Measurements from ENCODE around the gene WDR35. TPM values are rescaled to one million over a fixed set of nuclear protein-coding genes. Genes with fewer than 3 reads are reported as not detected.

The WDR35 gene
- total RNA-seq, 2 donors from 2014 or later = 4.7 to 6.4 TPM

DNA sequence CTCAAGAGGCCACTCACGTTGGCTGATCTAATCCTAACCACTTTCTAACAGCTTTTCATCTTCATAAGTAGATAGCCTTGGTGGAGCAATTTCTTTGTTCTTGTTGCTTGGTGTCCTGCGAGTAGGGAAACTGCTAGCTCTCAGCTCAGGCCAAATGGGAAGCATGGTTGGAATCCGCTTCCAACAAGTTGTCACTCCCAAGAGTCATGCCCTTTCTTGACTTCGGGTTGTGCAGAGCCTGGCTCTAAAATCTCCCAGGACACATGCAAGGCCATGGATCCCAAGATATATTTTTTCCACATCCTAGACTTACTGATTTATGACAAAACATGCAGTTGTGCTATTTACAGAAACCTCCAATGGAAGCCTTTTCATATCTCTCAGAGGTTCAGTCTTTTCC is 29.8 kb upstream of the WDR35 start:
- H3K4me1 Mint-ChIP-seq (ENCODE audit: low read depth) = no peaks in the 10 kb centered on the region
- peaks cover under 1% of the 10 kb centered on the region for H3K27me3 Mint-ChIP-seq (ENCODE audit: low read depth)
- H3K27ac Mint-ChIP-seq = no peak overlapping the region
- peaks cover 11 to 14% of the 10 kb centered on the region in 2 donors for H3K9me3 Mint-ChIP-seq
- H3K36me3 Mint-ChIP-seq (ENCODE audit: insufficient read depth in 2 of 2) = peaks cover 6 to 18% of the 10 kb centered on the region in 2 donors
- no peak for ATAC-seq (replicated peaks in 1 of 2)
- no peak overlapping the region for H3K4me3 Mint-ChIP-seq
- no peak for DNase-seq

DNA sequence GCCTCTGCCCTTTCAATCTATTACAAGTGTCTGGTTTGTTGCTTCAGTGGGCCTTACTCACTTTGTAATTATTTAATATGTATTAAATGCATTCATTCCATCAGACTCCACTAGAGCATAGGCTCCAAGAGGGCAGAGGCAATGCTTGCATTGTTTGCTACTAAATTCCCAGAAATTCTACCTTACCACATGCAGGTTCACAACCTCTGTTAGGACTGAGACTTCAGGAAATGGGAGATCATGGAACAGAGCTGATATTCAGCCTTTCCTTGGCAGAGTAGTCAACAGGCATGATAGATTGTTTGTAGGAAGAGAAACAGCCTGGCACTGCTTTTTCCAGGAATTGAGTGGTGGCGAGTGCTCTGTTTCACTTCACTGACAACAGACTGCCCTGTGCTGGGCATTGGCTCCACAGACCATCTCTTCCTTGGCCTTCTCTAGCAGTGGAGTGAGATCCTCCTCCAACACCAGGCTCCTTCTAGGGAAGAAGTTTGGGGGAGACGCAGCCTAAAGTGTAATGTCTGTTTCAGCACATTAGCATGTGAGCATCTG is 28.8 kb upstream of the WDR35 start:
- ATAC-seq (replicated peaks in 1 of 2) (no peak), DNase-seq (no peak)
- no peak overlapping the region for H3K4me3 Mint-ChIP-seq
- peaks cover 6 to 20% of the 10 kb centered on the region in 2 donors for H3K36me3 Mint-ChIP-seq (ENCODE audit: insufficient read depth in 2 of 2)
- no peaks in the 10 kb centered on the region for H3K4me1 Mint-ChIP-seq (ENCODE audit: low read depth)
- H3K27me3 Mint-ChIP-seq (ENCODE audit: low read depth) = peaks cover 11% of the 10 kb centered on the region
- H3K9me3 Mint-ChIP-seq = peaks cover 11 to 14% of the 10 kb centered on the region in 2 donors
- H3K27ac Mint-ChIP-seq = no peak overlapping the region

DNA sequence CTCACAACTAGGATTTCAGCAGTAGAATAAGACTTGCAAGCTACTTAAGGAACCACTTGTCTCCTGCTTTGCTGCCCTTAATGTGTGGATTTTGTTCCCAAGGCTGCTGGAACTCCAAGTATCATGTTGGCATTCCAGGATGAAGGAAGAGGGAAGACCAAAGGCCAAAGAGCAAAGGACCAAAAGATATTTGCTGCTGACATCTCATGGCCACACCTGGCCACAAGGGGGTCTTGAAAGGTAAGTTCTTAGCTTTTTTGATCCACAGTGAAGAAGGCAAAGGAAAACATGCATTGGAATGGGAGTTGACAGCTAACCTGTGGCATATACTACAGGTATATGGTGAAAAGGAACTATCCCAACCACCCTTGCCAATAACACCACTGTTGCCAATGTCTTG is 26.4 kb upstream of the WDR35 start:
- no peak for DNase-seq
- Mint-ChIP-seq H3K4me1 (ENCODE audit: low read depth) (peaks cover 12% of the 10 kb centered on the region), H3K27me3 (ENCODE audit: low read depth) (peaks cover 27% of the 10 kb centered on the region), H3K27ac (no peak overlapping the region), H3K4me3 (no peak overlapping the region), H3K36me3 (ENCODE audit: insufficient read depth in 2 of 2) (peaks cover 0 to 16% of the 10 kb centered on the region in 2 donors), H3K9me3 (peaks cover 3 to 8% of the 10 kb centered on the region in 2 donors)
- no peak for ATAC-seq (replicated peaks in 1 of 2)

DNA sequence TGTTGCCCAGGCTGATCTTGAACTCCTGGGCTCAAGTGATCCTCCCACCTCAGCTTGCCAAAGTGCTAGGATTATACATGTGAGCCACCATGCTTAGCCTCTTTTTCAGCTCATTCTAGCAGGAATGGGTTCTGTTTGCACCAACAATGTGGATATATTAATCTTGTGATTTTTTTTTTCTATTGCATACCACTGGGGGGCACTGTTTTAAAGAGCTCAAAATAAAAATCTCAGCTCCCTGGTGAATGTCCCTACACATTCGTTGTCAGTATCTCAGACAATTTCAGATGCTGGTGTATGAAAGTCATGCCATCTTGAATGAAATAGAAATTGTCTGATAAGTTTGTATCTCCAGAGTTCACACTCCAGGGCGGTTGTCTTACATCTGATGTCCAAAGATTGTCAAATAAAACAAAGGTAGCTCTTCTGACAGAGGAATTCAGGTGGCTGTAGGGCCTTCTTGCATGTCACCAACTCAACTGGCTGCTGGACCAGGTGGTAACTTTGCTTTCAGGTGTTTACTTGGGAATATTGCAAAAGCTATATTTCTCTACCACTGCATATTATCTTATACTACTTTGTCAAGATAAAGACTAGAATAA is 25.7 kb upstream of the WDR35 start:
- Mint-ChIP-seq H3K36me3 (ENCODE audit: insufficient read depth in 2 of 2) (peaks cover 0 to 10% of the 10 kb centered on the region in 2 donors), H3K27ac (no peak overlapping the region), H3K27me3 (ENCODE audit: low read depth) (peaks cover 35% of the 10 kb centered on the region), H3K9me3 (peaks cover 2 to 4% of the 10 kb centered on the region in 2 donors), H3K4me1 (ENCODE audit: low read depth) (peaks cover 12% of the 10 kb centered on the region), H3K4me3 (no peak overlapping the region)
- peak in 1 of 2 donors; percentile 12 for DNase-seq
- no peak for ATAC-seq (replicated peaks in 1 of 2)

DNA sequence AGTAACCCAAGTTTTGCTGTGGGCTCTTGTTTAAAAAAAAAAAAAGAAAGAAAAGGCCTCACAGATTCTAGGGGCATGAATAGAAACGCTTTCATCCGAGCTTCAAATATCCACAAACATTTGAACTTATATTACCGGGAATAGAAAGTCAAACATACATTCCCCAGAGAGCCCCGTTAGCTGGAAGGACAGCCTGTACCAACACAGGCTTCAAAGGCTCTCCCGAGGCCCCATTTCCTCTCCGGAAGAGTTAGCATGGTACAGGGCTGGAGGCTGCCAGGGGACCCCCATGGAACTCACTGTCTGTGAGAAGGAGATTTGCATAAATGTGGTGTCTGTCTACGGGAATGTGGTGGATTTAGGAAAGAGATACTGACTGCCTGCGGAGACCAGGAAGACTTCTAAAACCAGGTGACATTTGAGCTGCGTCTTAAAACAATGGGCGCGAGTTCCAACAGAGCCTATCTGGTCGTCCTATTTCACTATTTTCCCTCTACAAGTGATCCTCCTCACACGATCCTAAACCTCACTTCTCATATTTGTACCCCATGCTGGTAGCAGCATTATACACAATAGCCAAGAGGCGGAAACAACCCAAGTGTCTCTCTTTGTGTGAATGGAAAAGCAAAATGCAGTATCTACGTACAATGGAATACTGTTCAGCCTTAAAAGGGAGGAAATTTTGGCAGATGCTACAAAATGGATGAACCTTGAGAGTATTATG is 23.4 kb upstream of the WDR35 start:
- Mint-ChIP-seq H3K4me3 (peak overlapping the region; percentile 77 to 78), H3K36me3 (ENCODE audit: insufficient read depth in 2 of 2) (peaks cover 0 to 4% of the 10 kb centered on the region in 2 donors), H3K4me1 (ENCODE audit: low read depth) (peaks cover 12% of the 10 kb centered on the region), H3K9me3 (no peaks in the 10 kb centered on the region), H3K27ac (no peak overlapping the region), H3K27me3 (ENCODE audit: low read depth) (peaks cover 35% of the 10 kb centered on the region)
- no peak for DNase-seq
- ATAC-seq (replicated peaks in 1 of 2) = no peak

DNA sequence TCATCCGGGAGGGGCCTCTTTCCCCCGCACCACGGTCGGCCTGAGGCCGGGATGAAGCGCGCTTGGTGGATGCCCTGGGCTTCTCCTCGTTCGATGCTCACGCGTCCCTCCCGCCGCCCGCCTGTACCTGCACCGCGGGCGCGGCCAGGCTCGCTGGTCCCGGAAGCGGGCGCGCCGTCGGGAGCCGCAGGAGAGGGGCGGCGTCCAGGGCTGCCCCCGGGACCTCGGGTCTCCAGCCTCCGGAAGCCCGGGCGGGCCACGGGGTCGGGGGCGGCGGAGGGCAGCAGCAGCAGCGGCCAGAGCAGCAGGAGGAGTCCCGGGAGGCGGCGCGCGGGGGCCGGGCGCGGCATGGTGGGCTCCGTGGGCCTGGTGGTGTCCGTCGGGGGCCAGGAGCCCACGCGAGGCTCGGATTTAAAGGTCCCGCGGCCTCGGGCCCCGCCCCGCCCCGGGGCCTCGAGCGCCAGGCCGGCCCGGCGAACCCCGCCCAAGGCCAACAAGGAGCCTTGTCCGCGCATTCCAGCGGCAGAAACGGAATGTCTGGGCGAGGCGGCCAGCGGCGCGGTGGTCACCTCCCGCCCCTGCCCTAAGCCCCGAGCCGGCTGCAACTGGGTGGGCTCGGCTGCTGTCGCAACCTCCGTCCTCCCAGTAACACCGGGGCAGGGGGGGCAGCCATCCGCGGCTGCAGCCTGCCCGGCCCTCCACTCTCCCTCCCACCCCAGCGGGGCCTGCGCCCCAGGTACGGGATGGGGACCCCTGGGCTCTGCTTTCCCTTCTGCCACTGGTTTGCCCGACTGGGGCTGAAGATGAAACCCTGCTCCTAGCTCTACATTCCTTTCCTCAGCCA is 22.6 kb upstream of the WDR35 start, which contains the start of gene MATN3:
Gene MATN3 (minus strand): TSS at position 387 of the 844 bp plus-strand sequence. CDS start 37 bp downstream, at position 350.
- DNase-seq (peak; percentile 33 to 36), ATAC-seq (replicated peaks in 1 of 2) (peak; percentile 75 to 83)
- Mint-ChIP-seq H3K4me1 (ENCODE audit: low read depth) (peaks cover 12% of the 10 kb centered on the region), H3K4me3 (peak within 1 kb of the TSS; percentile 77 to 78), H3K27ac (no peak within 1 kb of the TSS), H3K9me3 (no peaks in the 10 kb centered on the region), H3K27me3 (ENCODE audit: low read depth) (peaks cover 35% of the 10 kb centered on the region), H3K36me3 (ENCODE audit: insufficient read depth in 2 of 2) (peaks cover 0 to 4% of the 10 kb centered on the region in 2 donors)

DNA sequence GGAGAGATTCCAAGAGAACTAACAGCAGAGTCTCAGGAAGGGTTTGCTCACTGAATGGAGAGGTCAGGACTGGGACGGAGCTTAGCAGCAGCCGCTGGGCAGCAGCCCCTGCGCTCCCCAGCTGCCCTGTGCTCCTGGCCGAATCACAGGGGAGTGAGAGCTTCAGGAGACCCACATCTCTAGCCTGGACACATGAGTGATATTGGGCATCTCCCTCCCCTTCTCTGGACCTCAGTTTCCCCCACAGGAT is 22.1 kb upstream of the WDR35 start:
- H3K36me3 Mint-ChIP-seq (ENCODE audit: insufficient read depth in 2 of 2) = peaks cover 0 to 4% of the 10 kb centered on the region in 2 donors
- H3K9me3 Mint-ChIP-seq = no peaks in the 10 kb centered on the region
- ATAC-seq (replicated peaks in 1 of 2) = peak in 1 of 2 donors; percentile 10
- H3K4me3 Mint-ChIP-seq = peak overlapping the region; percentile 66 to 77
- peaks cover 12% of the 10 kb centered on the region for H3K4me1 Mint-ChIP-seq (ENCODE audit: low read depth)
- DNase-seq = no peak
- H3K27ac Mint-ChIP-seq = no peak overlapping the region
- peaks cover 35% of the 10 kb centered on the region for H3K27me3 Mint-ChIP-seq (ENCODE audit: low read depth)

DNA sequence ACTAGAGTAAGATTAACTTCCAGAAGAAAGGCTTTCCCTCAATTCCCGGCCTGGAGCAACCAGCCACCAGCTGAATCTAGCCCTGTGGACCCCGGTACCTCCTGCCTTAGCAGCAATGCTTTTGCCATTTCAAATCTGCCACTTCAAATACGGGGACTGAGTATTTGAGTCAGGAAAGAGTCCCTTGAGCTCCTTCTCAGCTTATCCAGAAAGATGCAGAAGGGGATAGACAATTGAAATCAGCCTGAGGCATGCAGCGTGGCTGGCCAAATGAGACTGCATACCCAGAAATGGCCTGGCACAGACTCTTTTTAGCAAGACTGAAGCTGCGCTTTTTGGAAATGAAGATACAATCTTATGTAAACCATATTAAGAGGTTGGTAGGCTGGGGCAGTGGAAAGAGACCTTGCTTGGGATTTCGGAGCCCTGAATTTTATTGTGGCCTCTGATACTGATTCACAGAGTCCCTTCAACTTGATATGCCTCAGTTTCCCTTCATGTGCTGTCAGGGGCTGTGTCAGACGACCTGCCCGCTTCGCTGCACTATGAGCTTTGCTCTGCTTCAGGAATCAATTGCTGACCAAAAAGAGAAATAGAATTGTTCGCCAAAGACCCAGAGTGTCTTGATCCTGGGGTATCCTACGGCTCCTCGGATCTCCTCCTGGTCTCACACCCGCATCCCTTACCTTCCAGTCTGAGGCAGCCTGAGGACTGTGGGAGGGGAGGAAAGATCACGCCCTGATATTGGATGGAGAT is 21.5 kb upstream of the WDR35 start:
- peaks cover 12% of the 10 kb centered on the region for H3K4me1 Mint-ChIP-seq (ENCODE audit: low read depth)
- H3K9me3 Mint-ChIP-seq = no peaks in the 10 kb centered on the region
- no peak for ATAC-seq (replicated peaks in 1 of 2)
- peaks cover 35% of the 10 kb centered on the region for H3K27me3 Mint-ChIP-seq (ENCODE audit: low read depth)
- DNase-seq = no peak
- no peak overlapping the region for H3K27ac Mint-ChIP-seq
- H3K36me3 Mint-ChIP-seq (ENCODE audit: insufficient read depth in 2 of 2) = peaks cover 0 to 4% of the 10 kb centered on the region in 2 donors
- H3K4me3 Mint-ChIP-seq = peak overlapping the region; percentile 66 to 77

DNA sequence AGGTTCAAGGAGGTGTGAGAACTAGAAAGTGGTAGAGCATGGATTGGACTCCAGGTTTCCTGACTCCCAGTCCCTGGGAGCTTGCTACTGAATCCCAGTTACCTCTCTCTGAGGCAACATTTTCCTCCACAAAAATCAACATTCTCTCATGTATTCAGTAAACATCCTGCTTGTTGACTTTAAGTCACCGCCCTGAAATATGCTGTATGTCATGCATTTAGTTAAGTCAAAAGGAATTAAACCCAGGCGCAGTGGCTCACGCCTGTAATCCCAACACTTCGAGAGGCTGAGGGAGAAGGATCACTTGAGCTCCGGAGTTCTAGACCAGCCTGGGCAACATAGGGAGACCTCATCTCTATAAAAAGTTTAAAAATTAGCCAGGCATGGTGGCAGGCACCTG is 18.8 kb upstream of the WDR35 start:
- DNase-seq = no peak
- Mint-ChIP-seq H3K36me3 (ENCODE audit: insufficient read depth in 2 of 2) (peaks cover 0 to 3% of the 10 kb centered on the region in 2 donors), H3K4me3 (no peak overlapping the region), H3K9me3 (no peaks in the 10 kb centered on the region), H3K27me3 (ENCODE audit: low read depth) (peaks cover 24% of the 10 kb centered on the region), H3K4me1 (ENCODE audit: low read depth) (peaks cover 12% of the 10 kb centered on the region), H3K27ac (no peak overlapping the region)
- no peak for ATAC-seq (replicated peaks in 1 of 2)

DNA sequence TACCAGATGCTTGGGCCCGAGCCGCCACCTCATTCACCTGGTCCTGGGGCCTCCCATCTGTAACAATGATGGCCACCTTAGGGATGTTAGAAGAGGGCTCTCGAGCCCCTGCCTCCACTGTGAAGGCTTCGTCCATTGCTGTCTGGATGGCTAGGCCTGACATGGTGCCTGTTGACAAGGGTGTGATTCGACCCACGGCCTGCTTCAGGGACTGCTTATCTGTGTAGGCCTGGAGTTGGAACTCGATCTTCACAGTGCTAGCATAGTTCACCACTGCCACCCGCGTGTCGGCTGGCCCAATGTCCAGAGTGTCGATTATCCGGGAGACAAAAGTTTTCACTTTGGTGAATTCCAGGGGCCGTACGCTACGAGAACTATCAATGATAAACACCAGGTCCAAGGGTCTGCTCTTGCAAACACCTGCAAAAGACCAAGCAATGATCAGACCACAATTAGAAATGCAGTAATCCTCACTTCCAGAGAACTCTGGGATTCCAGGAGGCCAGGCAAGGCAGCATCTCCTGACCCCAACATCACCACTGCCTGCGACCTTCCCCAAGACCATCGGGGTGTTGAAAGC is 16.1 kb upstream of the WDR35 start:
- Mint-ChIP-seq H3K4me3 (no peak overlapping the region), H3K27ac (no peak overlapping the region), H3K4me1 (ENCODE audit: low read depth) (no peaks in the 10 kb centered on the region), H3K36me3 (ENCODE audit: insufficient read depth in 2 of 2) (no peaks in the 10 kb centered on the region), H3K9me3 (no peaks in the 10 kb centered on the region), H3K27me3 (ENCODE audit: low read depth) (peaks cover 14% of the 10 kb centered on the region)
- no peak for ATAC-seq (replicated peaks in 1 of 2)
- no peak for DNase-seq

DNA sequence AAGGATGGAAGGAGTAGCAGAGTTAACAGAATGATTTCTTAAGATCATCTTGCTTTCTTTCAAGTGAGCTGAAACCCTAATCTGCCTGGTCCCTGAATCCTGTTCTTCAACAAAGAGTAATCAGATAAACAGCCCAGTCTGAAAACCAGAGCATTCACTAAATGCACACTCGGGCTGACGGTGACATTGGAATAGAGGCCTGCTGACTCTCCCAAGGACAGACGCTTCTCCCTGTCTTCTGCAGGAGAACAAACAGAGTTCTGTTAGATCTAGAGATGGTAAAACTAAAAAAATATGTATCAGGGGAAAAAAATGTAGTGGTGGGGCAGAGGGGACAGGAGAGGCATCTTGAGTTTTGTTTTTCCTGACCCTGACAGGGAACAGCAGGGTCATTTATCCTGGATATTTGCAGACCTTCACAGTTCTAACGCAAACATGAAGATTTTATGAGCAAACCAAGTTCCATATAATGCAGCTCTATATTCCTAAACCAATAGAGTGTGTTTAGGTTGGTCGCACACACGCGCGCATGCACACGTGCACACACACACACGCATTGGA is 15.2 kb upstream of the WDR35 start:
- ATAC-seq (replicated peaks in 1 of 2) (no peak), DNase-seq (no peak)
- H3K27me3 Mint-ChIP-seq (ENCODE audit: low read depth) = peaks cover 16% of the 10 kb centered on the region
- H3K36me3 Mint-ChIP-seq (ENCODE audit: insufficient read depth in 2 of 2) = no peaks in the 10 kb centered on the region
- no peaks in the 10 kb centered on the region for H3K9me3 Mint-ChIP-seq
- H3K27ac Mint-ChIP-seq = no peak overlapping the region
- no peaks in the 10 kb centered on the region for H3K4me1 Mint-ChIP-seq (ENCODE audit: low read depth)
- H3K4me3 Mint-ChIP-seq = no peak overlapping the region

DNA sequence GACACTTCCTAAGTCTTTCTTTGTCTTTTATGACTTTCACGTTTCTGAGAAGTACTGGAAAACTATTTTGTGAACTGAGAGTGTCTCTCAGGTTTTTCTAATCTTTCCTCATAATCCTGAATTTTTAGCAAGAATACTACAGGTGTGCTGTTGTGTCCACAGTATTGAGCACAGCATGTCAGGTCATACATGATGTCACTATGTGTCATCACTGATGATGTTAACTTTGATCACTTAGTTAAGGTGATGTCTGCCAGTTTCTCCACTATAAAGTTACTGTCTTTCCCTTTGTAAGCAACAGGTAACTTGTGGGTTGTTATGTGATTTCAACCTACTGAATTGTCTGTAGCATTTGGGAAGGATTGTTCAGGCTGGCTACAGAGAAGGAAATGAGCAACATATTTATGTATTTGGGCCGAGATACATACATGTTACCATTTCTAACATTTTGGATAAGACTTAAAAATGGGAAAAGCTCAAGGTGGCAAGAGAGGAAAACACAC is 11.5 kb upstream of the WDR35 start:
- H3K27me3 Mint-ChIP-seq (ENCODE audit: low read depth) = peaks cover 17% of the 10 kb centered on the region
- no peaks in the 10 kb centered on the region for H3K36me3 Mint-ChIP-seq (ENCODE audit: insufficient read depth in 2 of 2)
- H3K27ac Mint-ChIP-seq = no peak overlapping the region
- no peaks in the 10 kb centered on the region for H3K4me1 Mint-ChIP-seq (ENCODE audit: low read depth)
- H3K9me3 Mint-ChIP-seq = no peaks in the 10 kb centered on the region
- ATAC-seq (replicated peaks in 1 of 2) (peak in 1 of 2 donors; percentile 36), DNase-seq (no peak)
- H3K4me3 Mint-ChIP-seq = no peak overlapping the region
